K562 (cell line): Measurements from ENCODE around the gene CACNA2D3. TPM values are rescaled to one million over a fixed set of nuclear protein-coding genes. Genes with fewer than 3 reads are reported as not detected.

Experiments
- ATAC-seq: fragments of 200-7000 bp; cut with Tn5 transposase; 3 replicates; pipeline ENCODE4 v1.9.1; 2020; ENCODE audit warnings: moderate library complexity
- BruUV-seq: library from RNA; stranded (reverse); fragments of 400-500 nt; replicated peaks from 2 replicates; lab custom pipeline; 2021; lab: Mats Ljungman, UMichigan
- CTCF ChIA-PET: fragments of 300-600 bp; formaldehyde crosslinking; extraction: SDS; loops from one replicate; lab custom pipeline; 2021; ENCODE audit warnings: low intra/inter-chr PET ratio; lab: Yijun Ruan, JAX
- POLR2A ChIA-PET: fragments of 300-600, 350-650 bp; sonication (Branson Sonifier 250); formaldehyde crosslinking; extraction: SDS; loops from one replicate; lab custom pipeline; 2021; ENCODE audit warnings: antibody characterized with exemption, inconsistent platforms; lab: Yijun Ruan, JAX
- DNase-seq, 4 experiments: peaks; one replicate each; pipeline versions ENCODE4 v3.0.0 to v3.0.0-alpha.2; 2011 to 2018; ENCODE audit warnings: low spot score in 3 of 4, mixed read lengths in 3 of 4; ENCODE audit errors: extremely low read depth in 1 of 4
- FAIRE-seq: peaks from 2 replicates; lab custom pipeline; 2011; peaks lifted over from hg19 to GRCh38; lab: Jason Lieb, UNC
- H2AFZ ChIP-seq: 2 replicates; pipeline ENCODE4 v1.6.0; 2011; ENCODE audit warnings: low read depth, low read length, control low read depth, inconsistent platforms
- H3K27ac ChIP-seq: fragments of 200-600 bp; 3 replicates; pipeline ENCODE4 v1.8.0; 2011; ENCODE audit warnings: low read depth, mild to moderate bottlenecking, control low read depth, inconsistent platforms, low read length, moderate library complexity, mixed read lengths; ENCODE audit errors: extremely low read depth
- H3K27me3 ChIP-seq, 2 experiments: fragments of 300-600 bp in 1 of 2; 2 replicates in 1 of 2; 3 replicates in 1 of 2; pipeline versions ENCODE4 v1.6.0 to v1.8.0; 2011; ENCODE audit warnings: inconsistent platforms in 2 of 2, low read length in 2 of 2, mild to moderate bottlenecking in 1 of 2, mixed read lengths in 1 of 2, moderate library complexity in 1 of 2; ENCODE audit not compliant: control insufficient read depth in 2 of 2, insufficient read depth in 2 of 2
- H3K36me3 ChIP-seq: fragments of 300-600 bp; 3 replicates; pipeline ENCODE4 v1.8.0; 2011; ENCODE audit warnings: mild to moderate bottlenecking, low read length, inconsistent platforms; ENCODE audit not compliant: control insufficient read depth, insufficient read depth
- H3K4me1 ChIP-seq, 2 experiments: fragments of 200-600 bp in 1 of 2; replicated peaks in 1 of 2; 2 replicates in 1 of 2; 3 replicates in 1 of 2; pipeline versions ENCODE4 v1.5.1 to v1.8.0; 2011; ENCODE audit warnings: inconsistent platforms in 2 of 2, low read length in 2 of 2, mild to moderate bottlenecking in 1 of 2, mixed read lengths in 1 of 2, moderate library complexity in 1 of 2; ENCODE audit not compliant: control insufficient read depth in 2 of 2, insufficient read depth in 2 of 2
- H3K4me2 ChIP-seq: 2 replicates; pipeline ENCODE4 v1.6.1; 2011; ENCODE audit warnings: low read length, control low read depth, inconsistent platforms, mixed read lengths; ENCODE audit not compliant: insufficient read depth
- H3K4me3 ChIP-seq: fragments of 200-600 bp; sonication (generic), shearing (Covaris generic); 2 replicates; pipeline ENCODE4 v1.5.1; 2016; ENCODE audit warnings: control low read depth, inconsistent platforms
- H3K79me2 ChIP-seq: fragments of 200-600 bp; 3 replicates; pipeline ENCODE4 v1.8.0; 2011; ENCODE audit warnings: low read length, inconsistent platforms; ENCODE audit not compliant: control insufficient read depth, insufficient read depth
- H3K9ac ChIP-seq, 2 experiments: 2 replicates each; pipeline versions ENCODE4 v1.6.0 to v1.6.1; 2011; ENCODE audit warnings: low read depth in 2 of 2, low read length in 2 of 2, control low read depth in 1 of 2, inconsistent platforms in 1 of 2, mild to moderate bottlenecking in 1 of 2, mixed read lengths in 1 of 2; ENCODE audit not compliant: insufficient read depth in 1 of 2
- H3K9me1 ChIP-seq: one replicate; pipeline ENCODE4 v1.6.0; 2011; ENCODE audit warnings: inconsistent platforms, mild to moderate bottlenecking, low read length, moderate library complexity; ENCODE audit not compliant: control insufficient read depth, insufficient read depth
- H3K9me3 ChIP-seq: replicated peaks from 2 replicates; pipeline ENCODE4 v1.5.1; 2011; ENCODE audit warnings: low read depth, low read length, inconsistent platforms; ENCODE audit not compliant: control insufficient read depth, insufficient read depth
- H4K20me1 ChIP-seq: replicated peaks from 2 replicates; pipeline ENCODE4 v1.6.1; 2011; ENCODE audit warnings: low read length, inconsistent platforms, mixed read lengths; ENCODE audit not compliant: control insufficient read depth, insufficient read depth
- CBX8 ChIP-seq: fragments of 200-600 bp; sonication (generic); IDR thresholded peaks from 2 replicates; pipeline ENCODE4 v1.6.1; 2012; ENCODE audit warnings: borderline replicate concordance, mixed run types, low read depth, mild to moderate bottlenecking, moderate library complexity, mixed read lengths, low read length, control low read depth, inconsistent platforms; ENCODE audit not compliant: poor library complexity, severe bottlenecking; ENCODE audit errors: extremely low read depth
- CCNT2 ChIP-seq: IDR thresholded peaks from 2 replicates; pipeline ENCODE4 v1.6.1; 2011; ENCODE audit warnings: borderline replicate concordance, low read depth, mild to moderate bottlenecking, moderate library complexity, mixed read lengths, low read length; ENCODE audit not compliant: insufficient read length; ENCODE audit errors: extremely low read depth
- HDAC1 ChIP-seq, 2 experiments: fragments of 450-650 bp; IDR thresholded peaks; 2 replicates each; pipeline ENCODE4 v1.6.1; 2016 to 2017; ENCODE audit warnings: inconsistent platforms in 1 of 2, mild to moderate bottlenecking in 1 of 2, moderate library complexity in 1 of 2
- HNRNPH1 ChIP-seq: fragments of 200-400 bp; formaldehyde crosslinking; optimal IDR thresholded peaks from 2 replicates; pipeline ENCODE3; 2017; ENCODE audit warnings: low read depth, mild to moderate bottlenecking, low read length, moderate library complexity
- RAD51 ChIP-seq: fragments of 450-650 bp; IDR thresholded peaks from 2 replicates; pipeline ENCODE4 v1.7.1; 2016; ENCODE audit warnings: low read depth, mild to moderate bottlenecking, borderline replicate concordance
- TAF1 ChIP-seq: IDR thresholded peaks from 2 replicates; pipeline ENCODE4 v1.6.1; 2011; ENCODE audit warnings: mild to moderate bottlenecking, low read length, moderate library complexity; ENCODE audit not compliant: insufficient read depth, control insufficient read depth, severe bottlenecking; ENCODE audit errors: extremely low read depth
- ZBTB8A ChIP-seq: fragments of 450-650 bp; IDR thresholded peaks from 2 replicates; pipeline ENCODE4 v1.6.1; 2018; ENCODE audit warnings: mild to moderate bottlenecking, moderate library complexity; ENCODE audit not compliant: partially characterized antibody
- ZNF41 ChIP-seq: fragments of 250-450 bp; sonication (Bioruptor Pico); conservative IDR thresholded peaks from 2 replicates; pipeline ENCODE4 v1.4.0; 2020; ENCODE audit warnings: mild to moderate bottlenecking
- WGBS: fragments of 100-300 bp; shearing (Covaris generic); methylation state at CpG from one replicate; pipeline ENCODE4 v1.1.6; 2016; ENCODE audit warnings: low coverage, mixed read lengths; ENCODE audit not compliant: insufficient coverage; ENCODE audit errors: missing lambda C conversion rate; 5-methylcytosine and 5-hydroxymethylcytosine counted together
- in situ Hi-C: fragments of 300-500 bp; cut with MboI; formaldehyde crosslinking; loops from 4 replicates; pipeline ENCODE4 v1.15.0; 2018; ENCODE audit warnings: inconsistent platforms, mixed read lengths
- intact Hi-C: fragments of 100-400 bp; cut with micrococcal nuclease; formaldehyde crosslinking; loops from 2 replicates; pipeline ENCODE4 v1.14.2; 2022
- polyA plus RNA-seq, 8 experiments: library from polyadenylated mRNA; depleted of rRNA in 4 of 8; stranded (reverse) in 5 of 8; unstranded in 3 of 8; fragments of >200 nt; fragmentation: Nextera tagmentation in 2 of 8; fragmentation: Illumina TruSeq in 1 of 8; extraction: Ambion mirVana in 2 of 8; extraction: Trizol in 1 of 8; gene quantifications; 2 replicates each; pipeline versions ENCODE4 v1.2.1 to v1.2.3, GENCODE V29; 2011 to 2014; ENCODE audit warnings: inconsistent platforms in 1 of 8, missing spikeins in 1 of 8
- total RNA-seq, 7 experiments: library from RNA; depleted of rRNA in 6 of 7; stranded (reverse); fragments of >200 nt in 6 of 7; fragmentation: Illumina TruSeq in 2 of 7; extraction: Trizol in 2 of 7; gene quantifications; 2 replicates each; pipeline versions ENCODE4 v1.2.1 to v1.2.3, GENCODE V29; 2011 to 2021; ENCODE audit warnings: low replicate concordance in 1 of 7
- TF ChIP-seq, protein P1 (sequence below): fragments of 450-650 bp; conservative IDR thresholded peaks from 2 replicates; pipeline ENCODE4 v1.6.1; 2016; ENCODE audit warnings: missing genetic modification characterization, low read depth, mild to moderate bottlenecking, control low read depth, missing compliant biosample characterization

CACNA2D3 gene
- total and polyA plus RNA-seq, 9 of the 15 experiments (the other 6 are each of a cell fraction or from before 2014, with no cell fraction given): 0.01 TPM; not detected in 8

DNA sequence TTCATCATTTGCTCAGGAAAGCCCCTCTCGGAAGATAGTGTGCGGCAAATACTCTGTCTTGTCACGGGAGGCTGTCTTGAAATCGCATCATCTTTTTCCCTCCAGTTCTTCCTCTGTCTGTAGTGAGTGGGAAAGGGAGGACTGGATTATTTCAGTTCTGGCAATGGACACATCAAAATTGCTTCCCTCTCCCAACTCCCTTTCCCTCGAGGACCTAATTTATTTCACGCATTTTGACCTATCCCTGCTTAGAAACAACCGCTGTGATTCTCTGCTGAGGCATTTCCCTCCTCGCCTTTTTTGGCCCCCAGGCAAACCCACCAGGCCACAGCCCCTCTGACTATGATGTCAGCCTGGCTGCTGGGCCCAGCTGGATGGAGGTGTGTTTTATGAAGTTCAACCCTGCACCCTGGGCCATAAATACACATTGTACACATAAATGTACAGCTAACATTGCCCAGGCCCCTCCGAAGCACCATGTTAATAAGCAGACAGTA is 944.2 kb downstream of the CACNA2D3 start:
- intact Hi-C loops: no loop called here
- Histone ChIP-seq H3K27me3 (no peaks in the 10 kb centered on the region), H2AFZ (no peak overlapping the region), H3K4me1 (no peaks in the 10 kb centered on the region), H3K9me1 (no peaks in the 10 kb centered on the region), H3K4me2 (no peak overlapping the region), H3K9me3 (no peaks in the 10 kb centered on the region), H4K20me1 (no peaks in the 10 kb centered on the region), H3K79me2 (no peaks in the 10 kb centered on the region), H3K36me3 (no peaks in the 10 kb centered on the region), H3K27ac (no peak overlapping the region), H3K4me3 (no peak overlapping the region), H3K9ac (no peak overlapping the region)
- TF ChIP-seq CBX8 (no peak), CCNT2 (no peak), ZNF41 (CRISPR knock-in tag) (no peak), HDAC1 (IDR thresholded peaks at IDR 0.05) (no peak), HNRNPH1 (no peak), RAD51 (no peak), ZBTB8A (no peak), TAF1 (no peak)
- TF ChIP-seq, protein P1, sequence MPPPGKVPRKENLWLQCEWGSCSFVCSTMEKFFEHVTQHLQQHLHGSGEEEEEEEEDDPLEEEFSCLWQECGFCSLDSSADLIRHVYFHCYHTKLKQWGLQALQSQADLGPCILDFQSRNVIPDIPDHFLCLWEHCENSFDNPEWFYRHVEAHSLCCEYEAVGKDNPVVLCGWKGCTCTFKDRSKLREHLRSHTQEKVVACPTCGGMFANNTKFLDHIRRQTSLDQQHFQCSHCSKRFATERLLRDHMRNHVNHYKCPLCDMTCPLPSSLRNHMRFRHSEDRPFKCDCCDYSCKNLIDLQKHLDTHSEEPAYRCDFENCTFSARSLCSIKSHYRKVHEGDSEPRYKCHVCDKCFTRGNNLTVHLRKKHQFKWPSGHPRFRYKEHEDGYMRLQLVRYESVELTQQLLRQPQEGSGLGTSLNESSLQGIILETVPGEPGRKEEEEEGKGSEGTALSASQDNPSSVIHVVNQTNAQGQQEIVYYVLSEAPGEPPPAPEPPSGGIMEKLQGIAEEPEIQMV (tag): no peak
- 2% methylated on average over 6 of the region's 9 CpGs for WGBS
- no TSS peak for BruUV-seq
- DNase-seq (no peak), FAIRE-seq (no peak), ATAC-seq (no peak)
- ChIA-PET POLR2A (no interaction called here), CTCF (no interaction called here)
- in situ Hi-C loops: no loop called here
